Measurements from ENCODE around the gene PROCA1. TPM values are rescaled to one million over a fixed set of nuclear protein-coding genes. Genes with fewer than 3 reads are reported as not detected.

PROCA1 gene
- total and polyA plus RNA-seq, 2 of the 13 experiments (the other 11 are each of a cell fraction or from before 2014, with no cell fraction given), result 0.73 to 1.5 TPM

DNA sequence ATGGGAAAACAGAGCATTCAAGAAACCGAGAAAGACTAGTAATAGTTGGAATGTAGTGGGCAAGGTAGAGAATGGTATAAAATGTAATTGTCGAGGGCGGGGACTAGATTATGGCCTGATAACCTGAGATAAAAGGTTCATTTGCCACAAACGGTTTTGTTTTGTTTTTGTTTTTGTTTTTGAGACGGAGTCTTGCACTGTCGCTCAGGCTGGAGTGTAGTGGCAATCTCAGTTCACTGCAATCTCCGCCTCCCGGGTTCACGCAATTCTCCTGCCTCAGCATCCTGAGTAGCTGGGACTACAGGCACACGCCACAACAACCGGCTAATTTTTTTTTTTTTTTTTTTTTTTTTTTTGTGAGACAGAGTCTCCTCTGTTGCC is 18.3 kb upstream of the PROCA1 start:
- intact Hi-C loops (cut with micrococcal nuclease; ENCODE audit: unreplicated experiment) (no loop called here), in situ Hi-C loops (cut with HindIII; ENCODE audit: extremely low pct_ligation_motif_present, low pct_unique_long_range_greater_than_20kb) (loop anchor here (25.0 kb wide), 1 partner anchor 382 kb away; no protein-coding TSS in a partner anchor)
- TF ChIP-seq EED (CRISPR knock-in tag; IDR thresholded peaks at IDR 0.05) (no peak), KDM5B (CRISPR knock-in tag; IDR thresholded peaks at IDR 0.05; ENCODE audit: borderline replicate concordance) (no peak)
- TF ChIP-seq, protein P1, sequence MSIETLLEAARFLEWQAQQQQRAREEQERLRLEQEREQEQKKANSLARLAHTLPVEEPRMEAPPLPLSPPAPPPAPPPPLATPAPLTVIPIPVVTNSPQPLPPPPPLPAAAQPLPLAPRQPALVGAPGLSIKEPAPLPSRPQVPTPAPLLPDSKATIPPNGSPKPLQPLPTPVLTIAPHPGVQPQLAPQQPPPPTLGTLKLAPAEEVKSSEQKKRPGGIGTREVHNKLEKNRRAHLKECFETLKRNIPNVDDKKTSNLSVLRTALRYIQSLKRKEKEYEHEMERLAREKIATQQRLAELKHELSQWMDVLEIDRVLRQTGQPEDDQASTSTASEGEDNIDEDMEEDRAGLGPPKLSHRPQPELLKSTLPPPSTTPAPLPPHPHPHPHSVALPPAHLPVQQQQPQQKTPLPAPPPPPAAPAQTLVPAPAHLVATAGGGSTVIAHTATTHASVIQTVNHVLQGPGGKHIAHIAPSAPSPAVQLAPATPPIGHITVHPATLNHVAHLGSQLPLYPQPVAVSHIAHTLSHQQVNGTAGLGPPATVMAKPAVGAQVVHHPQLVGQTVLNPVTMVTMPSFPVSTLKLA (IDR thresholded peaks at IDR 0.05), result no peak
- DNase-seq (ENCODE audit: low spot score), result no peak
- Histone ChIP-seq H3K27ac (ENCODE audit: extremely low read length, insufficient read depth, low read length) (peak overlapping the region; percentile 88), H3K79me2 (ENCODE audit: insufficient read depth, low read length) (peaks cover 4% of the 10 kb centered on the region), H3K36me3 (replicated peaks in 1 of 2; ENCODE audit: control insufficient read depth in 1 of 2, insufficient read depth in 2 of 2, low read length in 2 of 2) (peaks cover 0 to 8% of the 10 kb centered on the region in 2 experiments; a peak in 2 of 5 replicates), H3K4me3 (replicated peaks in 1 of 3; ENCODE audit: insufficient read depth in 1 of 3, low read depth in 2 of 3, low read length in 3 of 3) (no peak overlapping the region), H3K9ac (ENCODE audit: insufficient read depth, low read depth, low read length) (no peak overlapping the region), H3K27me3 (ENCODE audit: control insufficient read depth in 1 of 2, insufficient read depth in 2 of 2, low read length in 2 of 2) (no peaks in the 10 kb centered on the region; a peak in 1 of 5 replicates), H2AFZ (ENCODE audit: low read length) (no peak overlapping the region), H4K20me1 (ENCODE audit: insufficient read depth, low read length) (no peaks in the 10 kb centered on the region), H3K9me3 (ENCODE audit: low read length) (no peaks in the 10 kb centered on the region), H3K4me2 (ENCODE audit: low read depth, low read length) (no peak overlapping the region), H3K4me1 (ENCODE audit: insufficient read depth, low read length) (peaks cover 24% of the 10 kb centered on the region)
- CTCF ChIA-PET (ENCODE audit: low intra/inter-chr PET ratio, low total read pairs), result interaction anchor here (5.0 kb wide), 1 partner anchor 20 kb away, joined by 142 read pairs; no protein-coding TSS in a partner anchor
- BruUV-seq (replicated peaks), result no TSS peak
- FAIRE-seq, result no peak
- 90% methylated on average over 11 of the region's 11 CpGs for WGBS (ENCODE audit: low lambda C conversion rate)
- no peak for ATAC-seq
- POLR2A ChIA-PET, result interaction anchor here (1.2 to 8.7 kb wide), 6 partner anchors 10 to 222 kb away, joined by 3 to 590 read pairs (median 36); partner anchors contain the start of genes PHF12, RPL23A, SDF2 and SUPT6H

DNA sequence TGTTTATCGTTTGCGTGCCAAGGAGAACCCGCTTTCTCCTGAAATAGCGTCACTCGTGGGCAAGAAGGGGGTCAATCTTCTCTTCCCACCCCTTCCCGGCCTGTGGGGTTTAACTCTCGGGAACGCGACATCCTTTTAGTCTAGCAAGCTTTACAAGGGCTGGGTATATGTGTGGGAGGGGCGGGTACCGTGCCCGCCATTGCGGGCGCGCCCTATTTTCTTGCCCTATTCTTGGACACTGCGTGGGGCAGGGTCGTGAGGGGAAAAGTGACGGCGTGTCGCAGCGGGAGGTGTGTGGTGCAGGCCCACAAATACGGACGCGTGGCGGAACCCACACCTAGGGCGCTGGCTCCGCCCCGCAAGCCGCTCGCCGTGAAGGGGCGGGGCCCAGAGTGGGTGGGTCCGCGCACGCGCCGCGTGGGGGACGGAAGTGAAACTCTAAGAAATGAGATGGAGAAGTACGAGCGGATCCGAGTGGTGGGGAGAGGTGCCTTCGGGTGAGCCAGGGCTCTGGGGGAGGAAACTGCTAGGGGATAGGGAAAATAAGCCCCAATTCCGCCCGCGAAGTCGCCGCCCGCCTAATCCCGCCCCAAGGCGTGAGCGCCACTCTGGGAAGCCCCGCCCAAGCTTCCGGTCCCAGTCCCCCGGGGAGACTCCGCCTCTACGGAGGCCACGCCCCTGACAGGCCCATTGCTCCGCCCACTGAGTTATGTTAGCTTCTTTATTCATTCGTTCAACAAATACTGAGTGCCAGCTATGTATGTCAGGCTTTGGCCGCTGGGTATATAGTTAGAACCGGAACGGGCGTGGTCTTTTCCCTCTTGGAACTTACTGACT is 16.9 kb upstream of the PROCA1 start, which contains the start of gene NEK8:
Gene NEK8 (plus strand): TSS at position 425 of the 837 bp plus-strand sequence. CDS start 26 bp downstream, at position 451.
- FAIRE-seq (peak; percentile 78), ATAC-seq (peak; percentile 13), DNase-seq (ENCODE audit: low spot score) (peak; percentile 94)
- no peaks in the 10 kb centered on the region for H3K9me3 ChIP-seq (ENCODE audit: low read length)
- H3K79me2 ChIP-seq (ENCODE audit: insufficient read depth, low read length), result peaks cover 4% of the 10 kb centered on the region
- H3K36me3 ChIP-seq (replicated peaks in 1 of 2; ENCODE audit: control insufficient read depth in 1 of 2, insufficient read depth in 2 of 2, low read length in 2 of 2), result peaks cover 2 to 11% of the 10 kb centered on the region in 2 experiments; a peak in 2 of 5 replicates
- in situ Hi-C loops (cut with HindIII; ENCODE audit: extremely low pct_ligation_motif_present, low pct_unique_long_range_greater_than_20kb), result loop anchor here (25.0 kb wide), 1 partner anchor 384 kb away; no protein-coding TSS in a partner anchor
- H3K27me3 ChIP-seq (ENCODE audit: control insufficient read depth in 1 of 2, insufficient read depth in 2 of 2, low read length in 2 of 2), result no peaks in the 10 kb centered on the region; a peak in 1 of 5 replicates
- H3K4me2 ChIP-seq (ENCODE audit: low read depth, low read length), result peak within 1 kb of the TSS; percentile 90
- H4K20me1 ChIP-seq (ENCODE audit: insufficient read depth, low read length), result peaks cover 12% of the 10 kb centered on the region
- intact Hi-C loops (cut with micrococcal nuclease; ENCODE audit: unreplicated experiment), result loop anchor here (1.0 kb wide), 1 partner anchor 17 kb away; no protein-coding TSS in a partner anchor
- peaks cover 36% of the 10 kb centered on the region for H3K4me1 ChIP-seq (ENCODE audit: insufficient read depth, low read length)
- peak within 1 kb of the TSS; percentile 73 to 90 (median 87) for H3K4me3 ChIP-seq (replicated peaks in 1 of 3; ENCODE audit: insufficient read depth in 1 of 3, low read depth in 2 of 3, low read length in 3 of 3)
- POLR2A ChIA-PET, result interaction anchor here (0.8 to 8.7 kb wide), 27 partner anchors 9 to 223 kb away, joined by 3 to 590 read pairs (median 5); partner anchors contain the start of genes BLTP2, FAM222B, FLOT2 and PHF12
- BruUV-seq (replicated peaks), result no TSS peak
- H3K9ac ChIP-seq (ENCODE audit: insufficient read depth, low read depth, low read length), result peak within 1 kb of the TSS; percentile 79
- CTCF ChIA-PET (ENCODE audit: low intra/inter-chr PET ratio, low total read pairs), result interaction anchor here (2.6 to 5.0 kb wide), 2 partner anchors 15 to 22 kb away, joined by 14 to 142 read pairs; partner anchors contain the start of gene TRAF4
- no peak within 1 kb of the TSS for H2AFZ ChIP-seq (ENCODE audit: low read length)
- H3K27ac ChIP-seq (ENCODE audit: extremely low read length, insufficient read depth, low read length), result peak within 1 kb of the TSS; percentile 88
- under 1% methylated on average over 53 of the region's 64 CpGs for WGBS (ENCODE audit: low lambda C conversion rate)
- TF ChIP-seq, protein P2, sequence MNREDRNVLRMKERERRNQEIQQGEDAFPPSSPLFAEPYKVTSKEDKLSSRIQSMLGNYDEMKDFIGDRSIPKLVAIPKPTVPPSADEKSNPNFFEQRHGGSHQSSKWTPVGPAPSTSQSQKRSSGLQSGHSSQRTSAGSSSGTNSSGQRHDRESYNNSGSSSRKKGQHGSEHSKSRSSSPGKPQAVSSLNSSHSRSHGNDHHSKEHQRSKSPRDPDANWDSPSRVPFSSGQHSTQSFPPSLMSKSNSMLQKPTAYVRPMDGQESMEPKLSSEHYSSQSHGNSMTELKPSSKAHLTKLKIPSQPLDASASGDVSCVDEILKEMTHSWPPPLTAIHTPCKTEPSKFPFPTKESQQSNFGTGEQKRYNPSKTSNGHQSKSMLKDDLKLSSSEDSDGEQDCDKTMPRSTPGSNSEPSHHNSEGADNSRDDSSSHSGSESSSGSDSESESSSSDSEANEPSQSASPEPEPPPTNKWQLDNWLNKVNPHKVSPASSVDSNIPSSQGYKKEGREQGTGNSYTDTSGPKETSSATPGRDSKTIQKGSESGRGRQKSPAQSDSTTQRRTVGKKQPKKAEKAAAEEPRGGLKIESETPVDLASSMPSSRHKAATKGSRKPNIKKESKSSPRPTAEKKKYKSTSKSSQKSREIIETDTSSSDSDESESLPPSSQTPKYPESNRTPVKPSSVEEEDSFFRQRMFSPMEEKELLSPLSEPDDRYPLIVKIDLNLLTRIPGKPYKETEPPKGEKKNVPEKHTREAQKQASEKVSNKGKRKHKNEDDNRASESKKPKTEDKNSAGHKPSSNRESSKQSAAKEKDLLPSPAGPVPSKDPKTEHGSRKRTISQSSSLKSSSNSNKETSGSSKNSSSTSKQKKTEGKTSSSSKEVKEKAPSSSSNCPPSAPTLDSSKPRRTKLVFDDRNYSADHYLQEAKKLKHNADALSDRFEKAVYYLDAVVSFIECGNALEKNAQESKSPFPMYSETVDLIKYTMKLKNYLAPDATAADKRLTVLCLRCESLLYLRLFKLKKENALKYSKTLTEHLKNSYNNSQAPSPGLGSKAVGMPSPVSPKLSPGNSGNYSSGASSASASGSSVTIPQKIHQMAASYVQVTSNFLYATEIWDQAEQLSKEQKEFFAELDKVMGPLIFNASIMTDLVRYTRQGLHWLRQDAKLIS (CRISPR knock-in tag; IDR thresholded peaks at IDR 0.05), result no peak
- TF ChIP-seq MIER3 (CRISPR knock-in tag; IDR thresholded peaks at IDR 0.05; ENCODE audit: borderline replicate concordance), result 0 out of 2 replicates have a peak, but pooled peaks have one; percentile 15
- TF ChIP-seq FOSL1 (CRISPR knock-in tag; IDR thresholded peaks at IDR 0.05; ENCODE audit: borderline replicate concordance), result no peak

All from HepG2 (cell line).